ENCODE results near the gene ZNF358.

Gene ZNF358

GRCh38 chr19:7494416-7495098 is 21.3 kb upstream of the ZNF358 start:
- no peaks in the 10 kb centered on the region for H4K20me1 ChIP-seq (ENCODE audit: insufficient read depth, low read length)
- H3K27me3 ChIP-seq (ENCODE audit: insufficient read depth, low read length), result no peaks in the 10 kb centered on the region; the same call in 1 of the 2 replicates
- H3K9me2 ChIP-seq (ENCODE audit: low read depth, low read length), result no peaks in the 10 kb centered on the region
- H3K9ac ChIP-seq (ENCODE audit: low read length), result no peak overlapping the region
- H3K4me2 ChIP-seq (ENCODE audit: low read length), result no peak overlapping the region
- TF ChIP-seq EZH2 (IDR thresholded peaks at IDR 0.05; ENCODE audit: borderline replicate concordance, low read length), result no peak
- TF ChIP-seq CTCF (IDR thresholded peaks at IDR 0.05; ENCODE audit: low read length), result no peak
- no peaks in the 10 kb centered on the region for H3K9me3 ChIP-seq (ENCODE audit: low read length)
- H3K36me3 ChIP-seq (ENCODE audit: insufficient read depth, low read length), result no peaks in the 10 kb centered on the region
- no peaks in the 10 kb centered on the region for H3K79me2 ChIP-seq (ENCODE audit: insufficient read depth, low read length)
- no peak overlapping the region for H3K4me3 ChIP-seq (ENCODE audit: low read depth, low read length, poor library complexity, severe bottlenecking)
- peaks cover 2% of the 10 kb centered on the region for H3K4me1 ChIP-seq (ENCODE audit: insufficient read depth, low read length, severe bottlenecking)
- H2AFZ ChIP-seq (ENCODE audit: low read length), result no peak overlapping the region
- no peaks in the 10 kb centered on the region for H3F3A ChIP-seq (ENCODE audit: insufficient read depth, low read length)
- H3K27ac ChIP-seq (ENCODE audit: low read depth, low read length, poor library complexity, severe bottlenecking), result no peak overlapping the region

GRCh38 chr19:7497292-7497691 is 18.6 kb upstream of the ZNF358 start:
- H3K9me2 ChIP-seq (ENCODE audit: low read depth, low read length), result no peaks in the 10 kb centered on the region
- no peaks in the 10 kb centered on the region for H3K4me1 ChIP-seq (ENCODE audit: insufficient read depth, low read length, severe bottlenecking)
- H3K27me3 ChIP-seq (ENCODE audit: insufficient read depth, low read length), result no peaks in the 10 kb centered on the region; the same call in 1 of the 2 replicates
- no peak overlapping the region for H3K4me2 ChIP-seq (ENCODE audit: low read length)
- no peaks in the 10 kb centered on the region for H3K79me2 ChIP-seq (ENCODE audit: insufficient read depth, low read length)
- peak; percentile 52 for TF ChIP-seq CTCF (IDR thresholded peaks at IDR 0.05; ENCODE audit: low read length)
- no peak for TF ChIP-seq EZH2 (IDR thresholded peaks at IDR 0.05; ENCODE audit: borderline replicate concordance, low read length)
- no peaks in the 10 kb centered on the region for H4K20me1 ChIP-seq (ENCODE audit: insufficient read depth, low read length)
- H3K36me3 ChIP-seq (ENCODE audit: insufficient read depth, low read length), result no peaks in the 10 kb centered on the region
- no peak overlapping the region for H3K4me3 ChIP-seq (ENCODE audit: low read depth, low read length, poor library complexity, severe bottlenecking)
- H3K9me3 ChIP-seq (ENCODE audit: low read length), result no peaks in the 10 kb centered on the region
- H3K27ac ChIP-seq (ENCODE audit: low read depth, low read length, poor library complexity, severe bottlenecking), result no peak overlapping the region
- H3K9ac ChIP-seq (ENCODE audit: low read length), result no peak overlapping the region
- no peaks in the 10 kb centered on the region for H3F3A ChIP-seq (ENCODE audit: insufficient read depth, low read length)
- no peak overlapping the region for H2AFZ ChIP-seq (ENCODE audit: low read length)

GRCh38 chr19:7500811-7501450 is 15.0 kb upstream of the ZNF358 start:
- Histone ChIP-seq H3K9me2 (ENCODE audit: low read depth, low read length) (no peaks in the 10 kb centered on the region), H2AFZ (ENCODE audit: low read length) (no peak overlapping the region), H3K9me3 (ENCODE audit: low read length) (no peaks in the 10 kb centered on the region), H3K4me2 (ENCODE audit: low read length) (no peak overlapping the region), H3K4me1 (ENCODE audit: insufficient read depth, low read length, severe bottlenecking) (peaks cover 5% of the 10 kb centered on the region), H3F3A (ENCODE audit: insufficient read depth, low read length) (no peaks in the 10 kb centered on the region), H3K4me3 (ENCODE audit: low read depth, low read length, poor library complexity, severe bottlenecking) (no peak overlapping the region), H3K36me3 (ENCODE audit: insufficient read depth, low read length) (no peaks in the 10 kb centered on the region), H4K20me1 (ENCODE audit: insufficient read depth, low read length) (no peaks in the 10 kb centered on the region), H3K27ac (ENCODE audit: low read depth, low read length, poor library complexity, severe bottlenecking) (no peak overlapping the region), H3K9ac (ENCODE audit: low read length) (no peak overlapping the region), H3K79me2 (ENCODE audit: insufficient read depth, low read length) (no peaks in the 10 kb centered on the region), H3K27me3 (ENCODE audit: insufficient read depth, low read length) (no peaks in the 10 kb centered on the region)
- TF ChIP-seq EZH2 (IDR thresholded peaks at IDR 0.05; ENCODE audit: borderline replicate concordance, low read length) (no peak), CTCF (IDR thresholded peaks at IDR 0.05; ENCODE audit: low read length) (no peak)
